HepG2 (cell line): ENCODE results near the gene UBR3. TPM values are rescaled to one million over a fixed set of nuclear protein-coding genes. Genes with fewer than 3 reads are reported as not detected.

Source experiments
- AHR ChIP-seq: IDR thresholded peaks from 2 replicates; pipeline ENCODE4 v1.6.1; 2018; ENCODE audit warnings: missing genetic modification reagents, missing compliant biosample characterization
- ARID4A ChIP-seq: sonication (generic); formaldehyde crosslinking; IDR thresholded peaks from 2 replicates; pipeline ENCODE4 v1.5.0; 2020; ENCODE audit warnings: mild to moderate bottlenecking, missing genetic modification reagents, borderline replicate concordance
- ARNT ChIP-seq: fragments of 450-650 bp; IDR thresholded peaks from 2 replicates; pipeline ENCODE4 v1.6.1; 2017
- DMTF1 ChIP-seq: sonication (generic); formaldehyde crosslinking; IDR thresholded peaks from 2 replicates; pipeline ENCODE4 v1.4.0; 2020; ENCODE audit warnings: mild to moderate bottlenecking, missing genetic modification reagents
- GRHL1 ChIP-seq: sonication (generic); formaldehyde crosslinking; conservative IDR thresholded peaks from 2 replicates; pipeline ENCODE4 v1.8.0; 2022; ENCODE audit warnings: missing genetic modification reagents
- MAX ChIP-seq: IDR thresholded peaks from 2 replicates; pipeline ENCODE4 v1.6.1; 2012; ENCODE audit warnings: inconsistent platforms
- SRSF9 ChIP-seq: fragments of 200-400 bp; formaldehyde crosslinking; IDR thresholded peaks from 2 replicates; pipeline ENCODE4 v1.6.1; 2018; ENCODE audit warnings: borderline replicate concordance, mild to moderate bottlenecking, low read depth, low read length; ENCODE audit not compliant: insufficient read depth, poor library complexity, severe bottlenecking
- TOE1 ChIP-seq: sonication (generic); formaldehyde crosslinking; IDR thresholded peaks from 2 replicates; pipeline ENCODE4 v1.4.0; 2020; ENCODE audit warnings: mild to moderate bottlenecking, missing genetic modification reagents
- ZFP36L2 ChIP-seq: sonication (generic); formaldehyde crosslinking; IDR thresholded peaks from 2 replicates; pipeline ENCODE4 v1.4.0; 2020; ENCODE audit warnings: missing genetic modification reagents
- ZNF337 ChIP-seq: sonication (generic); formaldehyde crosslinking; IDR thresholded peaks from 2 replicates; pipeline ENCODE4 v1.5.1; 2020; ENCODE audit warnings: missing genetic modification reagents, low read depth, mild to moderate bottlenecking, borderline replicate concordance
- polyA plus RNA-seq, 8 experiments: library from polyadenylated mRNA; depleted of rRNA in 3 of 8; stranded (reverse) in 7 of 8; unstranded in 1 of 8; fragments of >200 nt; fragmentation: Illumina TruSeq in 4 of 8; extraction: Trizol in 4 of 8; gene quantifications; 2 replicates each; pipeline versions ENCODE4 v1.2.1 to v1.2.3, GENCODE V29; 2011 to 2016; ENCODE audit warnings: low read depth in 4 of 8, missing spikeins in 1 of 8, mixed read lengths in 1 of 8; ENCODE audit not compliant: insufficient read depth in 1 of 8
- total RNA-seq, 5 experiments: library from RNA; depleted of rRNA; stranded (reverse); fragments of >200 nt; fragmentation: Illumina TruSeq; extraction: Trizol; gene quantifications; 2 replicates each; pipeline ENCODE4 v1.2.3, GENCODE V29; 2016; ENCODE audit warnings: low read depth in 1 of 5
- TF ChIP-seq, protein P1 (sequence below): sonication (generic); formaldehyde crosslinking; IDR thresholded peaks from 2 replicates; pipeline ENCODE4 v1.8.0; 2022; ENCODE audit warnings: missing genetic modification reagents, mild to moderate bottlenecking, moderate library complexity, borderline replicate concordance

The UBR3 gene
- total and polyA plus RNA-seq, 2 of the 13 experiments (the other 11 are each of a cell fraction or from before 2014, with no cell fraction given) = 15.1 to 28.0 TPM

DNA sequence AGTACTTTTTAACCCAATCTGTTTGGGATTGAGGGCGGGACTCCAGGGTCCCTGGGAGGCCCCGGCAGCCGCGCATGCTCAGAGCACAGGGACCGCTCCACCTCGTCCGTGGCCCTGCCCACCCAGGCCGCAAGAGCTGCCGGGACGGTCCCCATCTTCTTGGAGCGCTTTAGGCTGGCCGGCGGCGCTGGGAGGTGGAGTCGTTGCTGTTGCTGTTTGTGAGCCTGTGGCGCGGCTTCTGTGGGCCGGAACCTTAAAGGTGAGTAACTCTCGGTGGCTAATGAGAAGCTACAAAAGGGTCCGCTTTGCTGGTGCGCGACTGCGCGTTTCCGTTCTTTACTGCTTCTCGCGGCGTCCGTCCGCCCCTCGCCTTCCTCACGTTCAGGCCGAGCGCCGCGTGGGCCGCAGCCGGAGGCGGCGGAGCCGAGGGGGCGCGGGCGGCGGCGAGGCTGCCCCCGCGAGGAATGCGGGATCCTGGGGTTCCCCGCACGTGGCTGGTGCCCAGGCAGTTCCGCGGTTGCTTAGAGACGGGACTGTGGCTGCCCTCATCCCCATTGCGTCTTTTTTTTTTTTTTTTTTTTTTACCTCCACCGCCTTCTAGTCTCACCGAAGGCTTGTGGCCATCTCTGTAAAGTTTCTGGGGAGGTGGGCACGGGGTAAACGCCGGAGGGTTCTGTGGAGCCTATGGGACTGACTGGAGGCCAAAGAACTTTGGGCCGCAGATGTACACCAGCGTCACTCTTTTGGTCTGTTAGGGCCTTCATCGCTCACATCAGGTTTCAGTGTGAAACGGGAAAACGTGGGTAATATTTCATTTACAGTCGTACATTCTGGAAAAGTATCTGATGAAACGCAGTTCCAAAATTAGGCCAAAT lies 28.3 kb upstream of the UBR3 start, which contains the start of gene SSB (continued):
- TF ChIP-seq ARID4A (CRISPR knock-in tag) (peak; percentile 94), DMTF1 (CRISPR knock-in tag) (no peak), ZNF337 (CRISPR knock-in tag) (no peak), GRHL1 (CRISPR knock-in tag) (no peak), SRSF9 (no peak), MAX (peak; percentile 96), ARNT (no peak), AHR (peak; percentile 81; the same call in 1 of the 2 replicates), ZFP36L2 (no peak; the same call in 1 of the 2 replicates), TOE1 (CRISPR knock-in tag) (0 out of 2 replicates have a peak, but pooled peaks have one; percentile 44)
- TF ChIP-seq, protein P1, sequence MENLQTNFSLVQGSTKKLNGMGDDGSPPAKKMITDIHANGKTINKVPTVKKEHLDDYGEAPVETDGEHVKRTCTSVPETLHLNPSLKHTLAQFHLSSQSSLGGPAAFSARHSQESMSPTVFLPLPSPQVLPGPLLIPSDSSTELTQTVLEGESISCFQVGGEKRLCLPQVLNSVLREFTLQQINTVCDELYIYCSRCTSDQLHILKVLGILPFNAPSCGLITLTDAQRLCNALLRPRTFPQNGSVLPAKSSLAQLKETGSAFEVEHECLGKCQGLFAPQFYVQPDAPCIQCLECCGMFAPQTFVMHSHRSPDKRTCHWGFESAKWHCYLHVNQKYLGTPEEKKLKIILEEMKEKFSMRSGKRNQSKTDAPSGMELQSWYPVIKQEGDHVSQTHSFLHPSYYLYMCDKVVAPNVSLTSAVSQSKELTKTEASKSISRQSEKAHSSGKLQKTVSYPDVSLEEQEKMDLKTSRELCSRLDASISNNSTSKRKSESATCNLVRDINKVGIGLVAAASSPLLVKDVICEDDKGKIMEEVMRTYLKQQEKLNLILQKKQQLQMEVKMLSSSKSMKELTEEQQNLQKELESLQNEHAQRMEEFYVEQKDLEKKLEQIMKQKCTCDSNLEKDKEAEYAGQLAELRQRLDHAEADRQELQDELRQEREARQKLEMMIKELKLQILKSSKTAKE (CRISPR knock-in tag) = no peak
